IMR-90 (cell line): Measurements from ENCODE around the gene WDR5. TPM values are rescaled to one million over a fixed set of nuclear protein-coding genes. Genes with fewer than 3 reads are reported as not detected.

Source experiments
- ATAC-seq: fragments of 200-7000 bp; cut with Tn5 transposase; 2 replicates; pipeline ENCODE4 v1.9.1; 2020; ENCODE audit warnings: low read depth, mild to moderate bottlenecking, moderate library complexity
- BruUV-seq: library from RNA; stranded (reverse); fragments of 400-500 nt; replicated peaks from 2 replicates; lab custom pipeline; 2021; lab: Mats Ljungman, UMichigan
- CTCF ChIA-PET: fragments of 300-600 bp; formaldehyde crosslinking; extraction: SDS; loops from one replicate; lab custom pipeline; 2021; ENCODE audit warnings: antibody characterized with exemption; lab: Yijun Ruan, JAX
- POLR2A ChIA-PET: fragments of 300-600 bp; sonication (Branson Sonifier 250); formaldehyde crosslinking; loops from one replicate; lab custom pipeline; 2022; ENCODE audit warnings: antibody characterized with exemption; ENCODE audit not compliant: unreplicated experiment; lab: Charles Lee
- DNase-seq: peaks from one replicate; pipeline ENCODE4 v3.0.0; 2013
- H2AFZ ChIP-seq: replicated peaks from 2 replicates; pipeline ENCODE3; 2013; ENCODE audit warnings: low read length, mild to moderate bottlenecking; ENCODE audit not compliant: poor library complexity
- H2AK5ac ChIP-seq: 2 replicates; pipeline ENCODE4 v1.6.1; 2013; ENCODE audit warnings: low read depth, low read length, inconsistent platforms
- H2AK9ac ChIP-seq: replicated peaks from 2 replicates; pipeline ENCODE3; 2013; ENCODE audit warnings: mild to moderate bottlenecking, low read depth, low read length, moderate library complexity; ENCODE audit not compliant: poor library complexity
- H2BK120ac ChIP-seq: 2 replicates; pipeline ENCODE4 v1.6.1; 2013; ENCODE audit warnings: low read depth, low read length, inconsistent platforms
- H2BK15ac ChIP-seq: 3 replicates; pipeline ENCODE4 v1.6.1; 2013; ENCODE audit warnings: low read depth, low read length, inconsistent platforms
- H2BK20ac ChIP-seq: 2 replicates; pipeline ENCODE4 v1.6.1; 2013; ENCODE audit warnings: low read depth, mild to moderate bottlenecking, inconsistent platforms, low read length, moderate library complexity
- H2BK5ac ChIP-seq: 2 replicates; pipeline ENCODE4 v1.6.1; 2013; ENCODE audit warnings: mild to moderate bottlenecking, low read depth, low read length, inconsistent platforms; ENCODE audit not compliant: poor library complexity, severe bottlenecking
- H3K14ac ChIP-seq: replicated peaks from 2 replicates; pipeline ENCODE4 v1.6.1; 2013; ENCODE audit warnings: low read depth, low read length, inconsistent platforms
- H3K18ac ChIP-seq: 2 replicates; pipeline ENCODE4 v1.6.1; 2013; ENCODE audit warnings: low read depth, low read length, control low read depth
- H3K23ac ChIP-seq: 2 replicates; pipeline ENCODE4 v1.6.1; 2013; ENCODE audit warnings: low read depth, low read length, inconsistent platforms
- H3K27ac ChIP-seq: 2 replicates; pipeline ENCODE4 v1.5.1; 2013; ENCODE audit warnings: mild to moderate bottlenecking, control low read depth, low read length; ENCODE audit not compliant: insufficient read depth
- H3K27me3 ChIP-seq: 2 replicates; pipeline ENCODE4 v1.6.1; 2013; ENCODE audit warnings: low read length; ENCODE audit not compliant: control insufficient read depth, insufficient read depth
- H3K36me3 ChIP-seq: 2 replicates; pipeline ENCODE4 v1.6.1; 2013; ENCODE audit warnings: low read length, mixed read lengths; ENCODE audit not compliant: control insufficient read depth, insufficient read depth
- H3K4ac ChIP-seq: 2 replicates; pipeline ENCODE4 v1.6.1; 2013; ENCODE audit warnings: low read depth, low read length, inconsistent platforms
- H3K4me1 ChIP-seq: 2 replicates; pipeline ENCODE4 v1.6.1; 2013; ENCODE audit warnings: low read length, mixed read lengths; ENCODE audit not compliant: control insufficient read depth, insufficient read depth
- H3K4me2 ChIP-seq: 2 replicates; pipeline ENCODE4 v1.6.1; 2013; ENCODE audit warnings: low read depth, mild to moderate bottlenecking, control low read depth, low read length, moderate library complexity
- H3K4me3 ChIP-seq: 2 replicates; pipeline ENCODE4 v1.5.1; 2013; ENCODE audit warnings: low read depth, mild to moderate bottlenecking, control low read depth, low read length, moderate library complexity; ENCODE audit not compliant: insufficient read depth
- H3K56ac ChIP-seq: 2 replicates; pipeline ENCODE4 v1.6.1; 2013; ENCODE audit warnings: low read length, inconsistent platforms; ENCODE audit not compliant: insufficient read depth; ENCODE audit errors: extremely low read depth
- H3K79me1 ChIP-seq, 2 experiments: 2 replicates each; pipeline ENCODE4 v1.6.1; 2013; ENCODE audit warnings: low read length in 2 of 2, inconsistent platforms in 1 of 2, low read depth in 1 of 2
- H3K9ac ChIP-seq: 2 replicates; pipeline ENCODE4 v1.6.1; 2013; ENCODE audit warnings: low read depth, low read length, control low read depth
- H3K9me1 ChIP-seq: 2 replicates; pipeline ENCODE4 v1.6.1; 2013; ENCODE audit warnings: low read length, inconsistent platforms; ENCODE audit not compliant: insufficient read depth
- H3K9me3 ChIP-seq: 2 replicates; pipeline ENCODE4 v1.6.1; 2013; ENCODE audit warnings: low read length; ENCODE audit not compliant: control insufficient read depth, insufficient read depth
- H4K20me1 ChIP-seq: 2 replicates; pipeline ENCODE4 v1.6.1; 2013; ENCODE audit warnings: low read length, inconsistent platforms; ENCODE audit not compliant: insufficient read depth
- H4K5ac ChIP-seq: 2 replicates; pipeline ENCODE4 v1.6.1; 2013; ENCODE audit warnings: mild to moderate bottlenecking, low read depth, low read length, control low read depth
- H4K8ac ChIP-seq, 2 experiments: 2 replicates each; pipeline ENCODE4 v1.6.1; 2013; ENCODE audit warnings: low read depth in 2 of 2, low read length in 2 of 2, control low read depth in 1 of 2, inconsistent platforms in 1 of 2
- H4K91ac ChIP-seq: 2 replicates; pipeline ENCODE4 v1.6.1; 2013; ENCODE audit warnings: low read depth, low read length, inconsistent platforms; ENCODE audit not compliant: insufficient read depth
- BHLHE40 ChIP-seq: fragments of 150-350 bp; IDR thresholded peaks from 2 replicates; pipeline ENCODE4 v1.6.1; 2016; ENCODE audit warnings: mild to moderate bottlenecking, low read depth, low read length
- ELK1 ChIP-seq: fragments of 150-350 bp; IDR thresholded peaks from 2 replicates; pipeline ENCODE4 v1.6.1; 2016; ENCODE audit warnings: low read depth, mild to moderate bottlenecking, low read length, moderate library complexity, borderline replicate concordance
- MAFK ChIP-seq: IDR thresholded peaks from 2 replicates; pipeline ENCODE4 v1.6.1; 2012; ENCODE audit warnings: low read depth, low read length, improper control_type of control experiment
- MXI1 ChIP-seq: IDR thresholded peaks from 2 replicates; pipeline ENCODE4 v1.6.1; 2012; ENCODE audit warnings: low read depth, mild to moderate bottlenecking, low read length, moderate library complexity, borderline replicate concordance
- RFX5 ChIP-seq: IDR thresholded peaks from 2 replicates; pipeline ENCODE4 v1.8.0; 2012; ENCODE audit warnings: low read depth, mild to moderate bottlenecking, low read length, moderate library complexity
- USF2 ChIP-seq: fragments of 150-350 bp; IDR thresholded peaks from 2 replicates; pipeline ENCODE4 v1.6.1; 2017; ENCODE audit warnings: mild to moderate bottlenecking, antibody characterized with exemption, low read length, low read depth
- WGBS, 2 experiments: methylation state at CpG; one replicate each; pipeline versions ENCODE4 v1.1.5 to v1.1.7; 2013; ENCODE audit warnings: missing lambda C conversion rate in 2 of 2; ENCODE audit not compliant: insufficient read length in 1 of 2; ENCODE audit errors: extremely low coverage in 2 of 2; 5-methylcytosine and 5-hydroxymethylcytosine counted together
- dilution Hi-C: fragments of 300-500 bp; cut with HindIII; formaldehyde crosslinking; loops from one replicate; pipeline ENCODE4 v1.14.3; 2018; ENCODE audit warnings: low sequenced_read_pairs; ENCODE audit not compliant: unreplicated experiment
- in situ Hi-C: fragments of 300-500 bp; cut with MboI; formaldehyde crosslinking; loops from 3 replicates; pipeline ENCODE4 v1.14.3; 2019; ENCODE audit warnings: low sequenced_read_pairs, inconsistent platforms, mixed read lengths
- intact Hi-C: fragments of 100-400 bp; cut with micrococcal nuclease; formaldehyde crosslinking; loops from 2 replicates; pipeline ENCODE4 v1.10.0; 2022
- polyA plus RNA-seq, 3 experiments: library from polyadenylated mRNA; depleted of rRNA; stranded (reverse); fragments of >200 nt; gene quantifications; 2 replicates each; pipeline ENCODE4 v1.2.3, GENCODE V29; 2012; ENCODE audit warnings: low replicate concordance in 1 of 3
- total RNA-seq: library from RNA; depleted of rRNA; stranded (reverse); fragments of >200 nt; gene quantifications from 2 replicates; pipeline ENCODE4 v1.2.3, GENCODE V29; 2012

The WDR5 gene
- total and polyA plus RNA-seq, 2 of the 4 experiments (the other 2 are of a cell fraction): 18.3 to 26.6 TPM

DNA sequence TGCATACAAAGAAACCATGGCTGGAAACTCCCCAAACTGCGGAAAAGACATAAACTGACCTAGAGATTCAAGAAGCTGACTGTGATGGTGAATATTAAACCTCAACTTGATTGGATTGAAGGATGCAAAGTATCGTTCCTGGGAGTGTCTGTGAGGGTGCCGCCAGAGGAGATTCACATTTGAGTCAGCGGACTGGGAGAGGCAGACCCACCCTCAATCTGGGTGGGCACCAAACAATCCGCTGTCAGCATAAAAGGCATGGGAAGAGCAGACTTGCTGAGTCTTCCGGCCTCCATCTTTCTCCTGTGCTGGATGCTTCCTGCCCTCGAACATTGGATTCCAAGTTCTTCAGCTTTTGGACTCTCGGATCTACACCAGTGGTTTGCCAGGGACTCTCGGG, 24.8 kb upstream of the WDR5 start:
- Histone ChIP-seq H3K27ac (no peak overlapping the region), H3K36me3 (no peaks in the 10 kb centered on the region), H3K4me1 (no peaks in the 10 kb centered on the region), H3K4me2 (no peak overlapping the region), H3K9me3 (no peaks in the 10 kb centered on the region), H3K18ac (no peak overlapping the region), H3K4me3 (no peak overlapping the region), H3K14ac (no peak overlapping the region), H2BK5ac (no peak overlapping the region), H2BK15ac (no peak overlapping the region), H3K27me3 (peaks cover 3% of the 10 kb centered on the region; the same call in 1 of the 2 replicates), H2BK20ac (no peak overlapping the region), H2BK120ac (no peak overlapping the region), H4K5ac (no peak overlapping the region), H4K20me1 (no peaks in the 10 kb centered on the region), H3K9me1 (no peaks in the 10 kb centered on the region), H4K8ac (no peak overlapping the region), H2AK5ac (no peak overlapping the region), H3K79me1 (no peaks in the 10 kb centered on the region), H2AFZ (no peak overlapping the region), H4K91ac (no peak overlapping the region), H2AK9ac (no peak overlapping the region), H3K4ac (no peak overlapping the region), H3K9ac (no peak overlapping the region), H3K56ac (no peak overlapping the region), H3K23ac (no peak overlapping the region)
- DNase-seq (no peak), ATAC-seq (no peak)
- WGBS, 2 experiments: 73% methylated on average over 6 of the region's 9 CpGs; no CpG with 5 or more reads in 1 of the 2 experiments
- dilution Hi-C loops (no loop called here), intact Hi-C loops (no loop called here), in situ Hi-C loops (no loop called here)
- no TSS peak for BruUV-seq
- ChIA-PET CTCF (no interaction called here), POLR2A (interaction anchor here (0.7 kb wide), 1 partner anchor 64 kb away, joined by 3 read pairs; no protein-coding TSS in a partner anchor)
- TF ChIP-seq MAFK: no peak
- TF ChIP-seq BHLHE40: no peak
- no peak for TF ChIP-seq RFX5
- no peak for TF ChIP-seq ELK1
- TF ChIP-seq MXI1: no peak
- TF ChIP-seq USF2: no peak
